ENCODE measurements around the gene RPS6KA4. TPM values are rescaled to one million over a fixed set of nuclear protein-coding genes. Genes with fewer than 3 reads are reported as not detected.

The RPS6KA4 gene
- total and polyA plus RNA-seq, 7 experiments from 2014 or later, result 4.6 to 35.7 (median 26.3) TPM

- ChIA-PET CTCF (no interaction called here), POLR2A (no interaction called here)
- Mint-ChIP-seq H3K36me3 (no peaks in the 10 kb centered on the region), H3K27ac (no peak overlapping the region), H3K4me3 (peak overlapping the region in 3 of 10 donors; percentile 20 to 48 (median 21)), H3K27me3 (peaks cover 0 to 43% (median 5%) of the 10 kb centered on the region in 5 donors), H3K9me3 (peaks cover 0 to 13% (median 0%) of the 10 kb centered on the region in 11 donors), H3K4me1 (peaks cover 0 to 30% (median 21%) of the 10 kb centered on the region in 7 donors)
- Histone ChIP-seq H3K27me3 (ENCODE audit: control insufficient read depth in 2 of 2, insufficient read depth in 2 of 2, low read length in 2 of 2) (no peaks in the 10 kb centered on the region), H3K9me3 (ENCODE audit: control insufficient read depth in 2 of 3, low read length in 3 of 3) (no peaks in the 10 kb centered on the region), H3K4me3 (ENCODE audit: low read length) (no peak overlapping the region), H3K27ac (ENCODE audit: low read depth, low read length) (no peak overlapping the region), H3K4me1 (ENCODE audit: control insufficient read depth in 2 of 2, insufficient read depth in 2 of 2, low read length in 2 of 2) (peaks cover 0 to 4% of the 10 kb centered on the region in 2 donors), H3K36me3 (ENCODE audit: control insufficient read depth in 2 of 3, insufficient read depth in 3 of 3, low read length in 3 of 3) (no peaks in the 10 kb centered on the region)
- no peak for DNase-seq
- no peak for ATAC-seq
- intact Hi-C loops (cut with micrococcal nuclease), result no loop called here
Observed at GRCh38 chr11:64391839-64392238, 32.9 kb downstream of the RPS6KA4 start.

GRCh38 chr11:64395545-64396078, 36.6 kb downstream of the RPS6KA4 start:
- CTCF ChIA-PET, result no interaction called here
- Mint-ChIP-seq H3K4me1 (peaks cover 0 to 13% (median 10%) of the 10 kb centered on the region in 7 donors), H3K27ac (peak overlapping the region in 1 of 9 donors; percentile 76), H3K9me3 (peaks cover 0 to 3% (median 0%) of the 10 kb centered on the region in 11 donors), H3K27me3 (peaks cover 0 to 18% (median 11%) of the 10 kb centered on the region in 5 donors), H3K4me3 (no peak overlapping the region), H3K36me3 (no peaks in the 10 kb centered on the region)
- no peak overlapping the region for H3K27ac ChIP-seq (ENCODE audit: low read depth, low read length)
- H3K4me1 ChIP-seq (ENCODE audit: control insufficient read depth in 2 of 2, insufficient read depth in 2 of 2, low read length in 2 of 2), result peaks cover 0 to 4% of the 10 kb centered on the region in 2 donors
- POLR2A ChIA-PET, result no interaction called here
- intact Hi-C loops (cut with micrococcal nuclease), result no loop called here
- no peak overlapping the region for H3K4me3 ChIP-seq (ENCODE audit: low read length)
- H3K9me3 ChIP-seq (ENCODE audit: control insufficient read depth in 2 of 3, low read length in 3 of 3), result no peaks in the 10 kb centered on the region
- peak; percentile 52 for ATAC-seq
- H3K36me3 ChIP-seq (ENCODE audit: control insufficient read depth in 2 of 3, insufficient read depth in 3 of 3, low read length in 3 of 3), result no peaks in the 10 kb centered on the region
- no peaks in the 10 kb centered on the region for H3K27me3 ChIP-seq (ENCODE audit: control insufficient read depth in 2 of 2, insufficient read depth in 2 of 2, low read length in 2 of 2)
- DNase-seq, result no peak

- H3K27me3 ChIP-seq (ENCODE audit: control insufficient read depth in 2 of 2, insufficient read depth in 2 of 2, low read length in 2 of 2), result no peaks in the 10 kb centered on the region
- CTCF ChIA-PET, result interaction anchor here (0.5 kb wide), 1 partner anchor 282 kb away, joined by 4 read pairs; no protein-coding TSS in a partner anchor
- no peak for ATAC-seq
- H3K4me3 ChIP-seq (ENCODE audit: low read length), result no peak overlapping the region
- DNase-seq, result no peak
- peak overlapping the region in 1 of 9 donors; percentile 62 for H3K27ac Mint-ChIP-seq
- no peaks in the 10 kb centered on the region for H3K9me3 Mint-ChIP-seq
- H3K36me3 ChIP-seq (ENCODE audit: control insufficient read depth in 2 of 3, insufficient read depth in 3 of 3, low read length in 3 of 3), result no peaks in the 10 kb centered on the region
- H3K4me1 Mint-ChIP-seq, result peaks cover 0 to 8% (median 6%) of the 10 kb centered on the region in 7 donors
- H3K9me3 ChIP-seq (ENCODE audit: control insufficient read depth in 2 of 3, low read length in 3 of 3), result no peaks in the 10 kb centered on the region
- H3K36me3 Mint-ChIP-seq, result no peaks in the 10 kb centered on the region
- no peak overlapping the region for H3K27ac ChIP-seq (ENCODE audit: low read depth, low read length)
- POLR2A ChIA-PET, result no interaction called here
- H3K27me3 Mint-ChIP-seq, result peaks cover 0 to 18% (median 11%) of the 10 kb centered on the region in 5 donors
- intact Hi-C loops (cut with micrococcal nuclease), result no loop called here
- peaks cover 0 to 4% of the 10 kb centered on the region in 2 donors for H3K4me1 ChIP-seq (ENCODE audit: control insufficient read depth in 2 of 2, insufficient read depth in 2 of 2, low read length in 2 of 2)
- H3K4me3 Mint-ChIP-seq, result no peak overlapping the region
Observed at GRCh38 chr11:64396079-64396591, 37.2 kb downstream of the RPS6KA4 start.

GRCh38 chr11:64400102-64400501, 41.1 kb downstream of the RPS6KA4 start:
- H3K27me3 ChIP-seq (ENCODE audit: control insufficient read depth in 2 of 2, insufficient read depth in 2 of 2, low read length in 2 of 2), result no peaks in the 10 kb centered on the region
- H3K4me3 ChIP-seq (ENCODE audit: low read length), result no peak overlapping the region
- ChIA-PET POLR2A (no interaction called here), CTCF (no interaction called here)
- no peaks in the 10 kb centered on the region for H3K9me3 ChIP-seq (ENCODE audit: control insufficient read depth in 2 of 3, low read length in 3 of 3)
- intact Hi-C loops (cut with micrococcal nuclease), result no loop called here
- no peak for DNase-seq
- no peaks in the 10 kb centered on the region for H3K36me3 Mint-ChIP-seq
- no peak overlapping the region for H3K27ac ChIP-seq (ENCODE audit: low read depth, low read length)
- H3K27me3 Mint-ChIP-seq, result peaks cover 0 to 31% (median 13%) of the 10 kb centered on the region in 5 donors
- H3K4me1 ChIP-seq (ENCODE audit: control insufficient read depth in 2 of 2, insufficient read depth in 2 of 2, low read length in 2 of 2), result no peaks in the 10 kb centered on the region
- peaks cover 0 to 17% (median 6%) of the 10 kb centered on the region in 11 donors for H3K9me3 Mint-ChIP-seq
- no peaks in the 10 kb centered on the region for H3K36me3 ChIP-seq (ENCODE audit: control insufficient read depth in 2 of 3, insufficient read depth in 3 of 3, low read length in 3 of 3)
- ATAC-seq, result peak; percentile 65
- H3K27ac Mint-ChIP-seq, result no peak overlapping the region
- no peak overlapping the region for H3K4me3 Mint-ChIP-seq
- H3K4me1 Mint-ChIP-seq, result peaks cover 0 to 4% (median 0%) of the 10 kb centered on the region in 7 donors

- Mint-ChIP-seq H3K4me1 (peaks cover 0 to 4% (median 0%) of the 10 kb centered on the region in 7 donors), H3K9me3 (peaks cover 0 to 17% (median 6%) of the 10 kb centered on the region in 11 donors), H3K4me3 (no peak overlapping the region), H3K36me3 (no peaks in the 10 kb centered on the region), H3K27ac (no peak overlapping the region), H3K27me3 (peaks cover 0 to 31% (median 11%) of the 10 kb centered on the region in 5 donors)
- Histone ChIP-seq H3K27me3 (ENCODE audit: control insufficient read depth in 2 of 2, insufficient read depth in 2 of 2, low read length in 2 of 2) (no peaks in the 10 kb centered on the region), H3K27ac (ENCODE audit: low read depth, low read length) (no peak overlapping the region), H3K4me3 (ENCODE audit: low read length) (no peak overlapping the region), H3K9me3 (ENCODE audit: control insufficient read depth in 2 of 3, low read length in 3 of 3) (no peaks in the 10 kb centered on the region), H3K36me3 (ENCODE audit: control insufficient read depth in 2 of 3, insufficient read depth in 3 of 3, low read length in 3 of 3) (no peaks in the 10 kb centered on the region), H3K4me1 (ENCODE audit: control insufficient read depth in 2 of 2, insufficient read depth in 2 of 2, low read length in 2 of 2) (no peaks in the 10 kb centered on the region)
- ChIA-PET CTCF (no interaction called here), POLR2A (no interaction called here)
- ATAC-seq (no peak), DNase-seq (no peak)
- intact Hi-C loops (cut with micrococcal nuclease), result no loop called here
Observed at GRCh38 chr11:64400667-64401066, 41.7 kb downstream of the RPS6KA4 start.

GRCh38 chr11:64401775-64402174, 42.8 kb downstream of the RPS6KA4 start:
- no peaks in the 10 kb centered on the region for H3K27me3 ChIP-seq (ENCODE audit: control insufficient read depth in 2 of 2, insufficient read depth in 2 of 2, low read length in 2 of 2)

GRCh38 chr11:64403106-64403505, 44.1 kb downstream of the RPS6KA4 start:
- POLR2A ChIA-PET, result no interaction called here
- CTCF ChIA-PET, result no interaction called here

More at GRCh38 chr11:64401775-64402174, 42.8 kb downstream of the RPS6KA4 start:
- H3K36me3 ChIP-seq (ENCODE audit: control insufficient read depth in 2 of 3, insufficient read depth in 3 of 3, low read length in 3 of 3), result no peaks in the 10 kb centered on the region
- ATAC-seq (no peak), DNase-seq (no peak)
- Mint-ChIP-seq H3K9me3 (peaks cover 0 to 17% (median 6%) of the 10 kb centered on the region in 11 donors), H3K27ac (no peak overlapping the region), H3K4me1 (peaks cover 0 to 2% (median 0%) of the 10 kb centered on the region in 7 donors), H3K27me3 (peaks cover 0 to 24% (median 14%) of the 10 kb centered on the region in 5 donors), H3K4me3 (no peak overlapping the region), H3K36me3 (no peaks in the 10 kb centered on the region)
- no peak overlapping the region for H3K4me3 ChIP-seq (ENCODE audit: low read length)
- no peak overlapping the region for H3K27ac ChIP-seq (ENCODE audit: low read depth, low read length)
- ChIA-PET POLR2A (no interaction called here), CTCF (no interaction called here)
- no peaks in the 10 kb centered on the region for H3K4me1 ChIP-seq (ENCODE audit: control insufficient read depth in 2 of 2, insufficient read depth in 2 of 2, low read length in 2 of 2)
- intact Hi-C loops (cut with micrococcal nuclease), result no loop called here
- no peaks in the 10 kb centered on the region for H3K9me3 ChIP-seq (ENCODE audit: control insufficient read depth in 2 of 3, low read length in 3 of 3)

More at GRCh38 chr11:64403106-64403505, 44.1 kb downstream of the RPS6KA4 start:
- no peaks in the 10 kb centered on the region for H3K4me1 ChIP-seq (ENCODE audit: control insufficient read depth in 2 of 2, insufficient read depth in 2 of 2, low read length in 2 of 2)
- Mint-ChIP-seq H3K9me3 (peaks cover 0 to 17% (median 6%) of the 10 kb centered on the region in 11 donors), H3K4me3 (no peak overlapping the region), H3K4me1 (peaks cover 0 to 2% (median 0%) of the 10 kb centered on the region in 7 donors), H3K36me3 (no peaks in the 10 kb centered on the region), H3K27me3 (peaks cover 0 to 20% (median 10%) of the 10 kb centered on the region in 5 donors), H3K27ac (no peak overlapping the region)
- DNase-seq (no peak), ATAC-seq (no peak)
- no peaks in the 10 kb centered on the region for H3K36me3 ChIP-seq (ENCODE audit: control insufficient read depth in 2 of 3, insufficient read depth in 3 of 3, low read length in 3 of 3)
- no peak overlapping the region for H3K27ac ChIP-seq (ENCODE audit: low read depth, low read length)
- intact Hi-C loops (cut with micrococcal nuclease), result no loop called here
- no peaks in the 10 kb centered on the region for H3K9me3 ChIP-seq (ENCODE audit: control insufficient read depth in 2 of 3, low read length in 3 of 3)
- H3K4me3 ChIP-seq (ENCODE audit: low read length), result no peak overlapping the region
- H3K27me3 ChIP-seq (ENCODE audit: control insufficient read depth in 2 of 2, insufficient read depth in 2 of 2, low read length in 2 of 2), result no peaks in the 10 kb centered on the region

Measured in naive thymus-derived CD4-positive, alpha-beta T cell (primary cell).